Endodermal cell (in vitro differentiated cells): ENCODE data around the gene PSD2. TPM values are rescaled to one million over a fixed set of nuclear protein-coding genes. Genes with fewer than 3 reads are reported as not detected.

Source experiments
- DNase-seq: peaks from one replicate; pipeline ENCODE4 v3.0.0-alpha.2; 2017
- H3K27ac ChIP-seq: 2 replicates; pipeline ENCODE4 v1.5.1; 2013; ENCODE audit warnings: mild to moderate bottlenecking, low read depth, low read length, moderate library complexity
- H3K27me3 ChIP-seq: 2 replicates; pipeline ENCODE4 v1.6.1; 2013; ENCODE audit warnings: mild to moderate bottlenecking, low read length, moderate library complexity; ENCODE audit not compliant: insufficient read depth, control insufficient read depth, poor library complexity, severe bottlenecking
- H3K36me3 ChIP-seq: 2 replicates; pipeline ENCODE4 v1.7.0; 2013; ENCODE audit warnings: mild to moderate bottlenecking, low read length, moderate library complexity; ENCODE audit not compliant: control insufficient read depth, insufficient read depth
- H3K4me1 ChIP-seq: one replicate; pipeline ENCODE4 v1.7.0; 2013; ENCODE audit warnings: low read length; ENCODE audit not compliant: control insufficient read depth, insufficient read depth
- H3K4me3 ChIP-seq: 2 replicates; pipeline ENCODE4 v1.5.1; 2013; ENCODE audit warnings: mild to moderate bottlenecking, low read length, moderate library complexity
- H3K9ac ChIP-seq: 2 replicates; pipeline ENCODE4 v1.6.1; 2013; ENCODE audit warnings: mild to moderate bottlenecking, low read length, moderate library complexity; ENCODE audit not compliant: poor library complexity, severe bottlenecking; ENCODE audit errors: extremely low read depth
- H3K9me3 ChIP-seq: 2 replicates; pipeline ENCODE4 v1.6.1; 2013; ENCODE audit warnings: mild to moderate bottlenecking, low read length, moderate library complexity; ENCODE audit not compliant: control insufficient read depth
- H3K27ac Mint-ChIP-seq: 2 replicates; pipeline ENCODE4 v1.8.0; 2020; ENCODE audit warnings: mixed read lengths
- H3K27me3 Mint-ChIP-seq: 2 replicates; pipeline ENCODE4 v1.8.0; 2021; ENCODE audit warnings: mild to moderate bottlenecking, mixed read lengths; ENCODE audit not compliant: insufficient read depth
- H3K36me3 Mint-ChIP-seq: 2 replicates; pipeline ENCODE4 v1.8.0; 2020; ENCODE audit warnings: low read depth, mixed read lengths
- H3K4me1 Mint-ChIP-seq: 2 replicates; pipeline ENCODE4 v1.8.0; 2020; ENCODE audit warnings: mixed read lengths
- H3K4me3 Mint-ChIP-seq: 2 replicates; pipeline ENCODE4 v1.8.0; 2020; ENCODE audit warnings: mild to moderate bottlenecking, moderate library complexity, mixed read lengths
- H3K9me3 Mint-ChIP-seq: 2 replicates; pipeline ENCODE4 v1.8.0; 2020; ENCODE audit warnings: mild to moderate bottlenecking, mixed read lengths
- CTCF ChIP-seq: fragments of 200-600 bp; sonication (generic); conservative IDR thresholded peaks from 2 replicates; pipeline ENCODE4 v1.5.0; 2021; ENCODE audit warnings: antibody characterized with exemption, mild to moderate bottlenecking
- WGBS, 2 experiments: methylation state at CpG; one replicate each; pipeline versions ENCODE4 v1.1.5 to v1.1.7; 2013; ENCODE audit warnings: missing lambda C conversion rate in 2 of 2, mixed read lengths in 1 of 2; ENCODE audit not compliant: insufficient coverage in 1 of 2, insufficient read length in 1 of 2; 5-methylcytosine and 5-hydroxymethylcytosine counted together
- total RNA-seq, 2 donors: library from RNA; stranded (reverse); fragmentation: NEBNext Ultra II Directional in 1 of 2; extraction: Animal tissue kit (Norgen Biotek cat#: 25700) in 1 of 2; gene quantifications; 2 replicates in 1 of 2; 3 replicates in 1 of 2; pipeline ENCODE4 v1.2.1, GENCODE V29; 2021

The PSD2 gene
- total RNA-seq, 2 donors from 2014 or later: 0.55 to 2.5 TPM

GRCh38 chr5:139835656-139836055 is 40.0 kb downstream of the PSD2 start:
- H3K27me3 Mint-ChIP-seq: peaks cover 48% of the 10 kb centered on the region

GRCh38 chr5:139836469-139837208 is 41.0 kb downstream of the PSD2 start:
- Histone ChIP-seq H3K4me1 (no peaks in the 10 kb centered on the region), H3K9ac (no peak overlapping the region), H3K27me3 (peaks cover 41% of the 10 kb centered on the region), H3K27ac (no peak overlapping the region), H3K36me3 (no peaks in the 10 kb centered on the region), H3K9me3 (no peaks in the 10 kb centered on the region), H3K4me3 (no peak overlapping the region)
- no peak for DNase-seq
- no peaks in the 10 kb centered on the region for H3K36me3 Mint-ChIP-seq
- no peak overlapping the region for H3K4me3 Mint-ChIP-seq
- no peak for TF ChIP-seq CTCF
- H3K4me1 Mint-ChIP-seq: no peaks in the 10 kb centered on the region
- no peaks in the 10 kb centered on the region for H3K9me3 Mint-ChIP-seq
- H3K27me3 Mint-ChIP-seq: peaks cover 43% of the 10 kb centered on the region
- WGBS, 2 experiments: 93 to 95% methylated on average over 19 to 22 of the region's 22 CpGs
- no peak overlapping the region for H3K27ac Mint-ChIP-seq

More at GRCh38 chr5:139835656-139836055, 40.0 kb downstream of the PSD2 start:
- no peaks in the 10 kb centered on the region for H3K9me3 Mint-ChIP-seq
- Histone ChIP-seq H3K9ac (no peak overlapping the region), H3K36me3 (no peaks in the 10 kb centered on the region), H3K4me1 (no peaks in the 10 kb centered on the region), H3K9me3 (no peaks in the 10 kb centered on the region), H3K27me3 (peaks cover 44% of the 10 kb centered on the region), H3K27ac (no peak overlapping the region), H3K4me3 (no peak overlapping the region)
- DNase-seq: peak; percentile 66
- no peaks in the 10 kb centered on the region for H3K36me3 Mint-ChIP-seq
- H3K4me1 Mint-ChIP-seq: no peaks in the 10 kb centered on the region
- no peak overlapping the region for H3K27ac Mint-ChIP-seq
- WGBS, 2 experiments: 50 to 58% methylated on average over 2 to 3 of the region's 3 CpGs
- no peak overlapping the region for H3K4me3 Mint-ChIP-seq
- no peak for TF ChIP-seq CTCF

GRCh38 chr5:139837711-139838380 is 42.2 kb downstream of the PSD2 start:
- Histone ChIP-seq H3K4me3 (no peak overlapping the region), H3K9me3 (no peaks in the 10 kb centered on the region), H3K9ac (no peak overlapping the region), H3K27ac (no peak overlapping the region), H3K36me3 (no peaks in the 10 kb centered on the region), H3K27me3 (peaks cover 40% of the 10 kb centered on the region), H3K4me1 (no peaks in the 10 kb centered on the region)
- TF ChIP-seq CTCF: no peak
- no peaks in the 10 kb centered on the region for H3K9me3 Mint-ChIP-seq
- no peak overlapping the region for H3K27ac Mint-ChIP-seq
- peaks cover 39% of the 10 kb centered on the region for H3K27me3 Mint-ChIP-seq
- H3K4me1 Mint-ChIP-seq: no peaks in the 10 kb centered on the region
- WGBS, 2 experiments: 78 to 83% methylated on average over 7 to 10 of the region's 10 CpGs
- H3K4me3 Mint-ChIP-seq: no peak overlapping the region
- no peaks in the 10 kb centered on the region for H3K36me3 Mint-ChIP-seq
- no peak for DNase-seq
